Measurements from ENCODE around the gene GOLGA6C. TPM values are rescaled to one million over a fixed set of nuclear protein-coding genes. Genes with fewer than 3 reads are reported as not detected.
A peak's percentile ranks its signal among the peaks of the same experiment; 100 is the strongest.
"Not testable (repeated sequence)": the region's sequence is repeated elsewhere in the genome, so short reads cannot be mapped to it uniquely, and the experiment has no call there.

GOLGA6C gene
- total RNA-seq, 6 donors from 2014 or later: not detected

GRCh38 chr15:75302318-75302717, 44.2 kb downstream of the GOLGA6C start:
- no peak for ATAC-seq (ENCODE audit: low FRiP score in 2 of 2)
- WGBS, 2 donors: 90 to 94% methylated on average over 5 to 6 of the region's 9 CpGs

DNA sequence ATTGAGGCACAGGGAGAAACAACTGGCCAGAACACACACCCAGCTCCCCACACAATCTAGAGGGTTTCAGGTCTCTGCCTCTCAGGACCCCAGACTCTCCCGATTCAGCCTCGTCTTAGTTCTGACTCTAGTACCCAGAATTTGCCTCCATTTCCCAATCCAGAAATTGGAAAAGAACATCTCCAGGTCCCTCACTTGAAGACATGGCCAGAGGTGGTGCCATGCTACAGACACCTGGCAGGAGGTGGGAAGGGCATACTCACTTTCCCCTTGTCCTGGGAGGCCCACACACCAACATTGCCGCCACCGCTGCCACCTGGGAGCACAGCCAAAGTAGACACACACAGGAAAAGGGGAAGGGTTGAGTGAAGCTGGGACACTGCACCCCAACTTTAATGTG, 44.6 kb downstream of the GOLGA6C start:
- H3K27me3 ChIP-seq; ATAC-seq (ENCODE audit: low FRiP score in 2 of 2); H3K4me3 ChIP-seq; H3K27ac ChIP-seq; DNase-seq; H3K36me3 ChIP-seq; H3K4me1 ChIP-seq; H3K9me3 ChIP-seq: not testable (repeated sequence)
- 93 to 95% methylated on average over 4 of the region's 4 CpGs for WGBS, 2 donors

More at GRCh38 chr15:75302318-75302717, 44.2 kb downstream of the GOLGA6C start:
- Histone ChIP-seq H3K27me3 (no peaks in the 10 kb centered on the region), H3K4me1 (no peaks in the 10 kb centered on the region), H3K4me3 (no peak overlapping the region), H3K9me3 (no peaks in the 10 kb centered on the region), H3K27ac (no peak overlapping the region), H3K36me3 (no peaks in the 10 kb centered on the region)
- peak in 1 of 2 donors; percentile 36 for DNase-seq
- TF ChIP-seq POLR2A (IDR thresholded peaks at IDR 0.05): no peak

DNA sequence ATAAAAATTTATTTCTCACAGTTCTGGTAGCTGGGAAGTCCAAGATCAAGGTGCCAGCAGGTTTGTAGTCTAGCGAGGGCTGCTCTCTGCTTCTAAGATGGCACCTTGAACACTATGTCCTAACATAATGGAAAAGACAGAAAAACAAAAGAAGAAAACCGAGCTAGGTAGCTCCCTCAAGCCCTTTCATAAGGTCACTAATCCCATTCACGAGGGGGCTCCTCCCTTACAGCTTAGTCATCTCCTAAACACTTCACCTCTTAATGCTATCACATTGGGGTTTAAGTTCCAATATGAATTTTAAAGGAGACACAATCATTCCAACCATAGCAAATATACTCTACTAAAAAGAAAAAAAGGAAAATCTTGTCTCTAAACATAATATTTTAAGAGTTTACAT, 48.1 kb downstream of the GOLGA6C start:
- Histone ChIP-seq H3K9me3 (no peaks in the 10 kb centered on the region), H3K4me1 (no peaks in the 10 kb centered on the region), H3K36me3 (no peaks in the 10 kb centered on the region), H3K27me3 (no peaks in the 10 kb centered on the region), H3K4me3 (no peak overlapping the region), H3K27ac (no peak overlapping the region)
- ATAC-seq (ENCODE audit: low FRiP score in 2 of 2) (no peak), DNase-seq (no peak)
- WGBS, 2 donors: 61 to 65% methylated on average over 3 of the region's 3 CpGs
- TF ChIP-seq, protein P1, sequence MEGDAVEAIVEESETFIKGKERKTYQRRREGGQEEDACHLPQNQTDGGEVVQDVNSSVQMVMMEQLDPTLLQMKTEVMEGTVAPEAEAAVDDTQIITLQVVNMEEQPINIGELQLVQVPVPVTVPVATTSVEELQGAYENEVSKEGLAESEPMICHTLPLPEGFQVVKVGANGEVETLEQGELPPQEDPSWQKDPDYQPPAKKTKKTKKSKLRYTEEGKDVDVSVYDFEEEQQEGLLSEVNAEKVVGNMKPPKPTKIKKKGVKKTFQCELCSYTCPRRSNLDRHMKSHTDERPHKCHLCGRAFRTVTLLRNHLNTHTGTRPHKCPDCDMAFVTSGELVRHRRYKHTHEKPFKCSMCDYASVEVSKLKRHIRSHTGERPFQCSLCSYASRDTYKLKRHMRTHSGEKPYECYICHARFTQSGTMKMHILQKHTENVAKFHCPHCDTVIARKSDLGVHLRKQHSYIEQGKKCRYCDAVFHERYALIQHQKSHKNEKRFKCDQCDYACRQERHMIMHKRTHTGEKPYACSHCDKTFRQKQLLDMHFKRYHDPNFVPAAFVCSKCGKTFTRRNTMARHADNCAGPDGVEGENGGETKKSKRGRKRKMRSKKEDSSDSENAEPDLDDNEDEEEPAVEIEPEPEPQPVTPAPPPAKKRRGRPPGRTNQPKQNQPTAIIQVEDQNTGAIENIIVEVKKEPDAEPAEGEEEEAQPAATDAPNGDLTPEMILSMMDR (IDR thresholded peaks at IDR 0.05): no peak
- no peak for TF ChIP-seq POLR2AphosphoS5 (IDR thresholded peaks at IDR 0.05)
- no peak for TF ChIP-seq EP300 (IDR thresholded peaks at IDR 0.05)
- no peak for TF ChIP-seq POLR2A (IDR thresholded peaks at IDR 0.05)

- Histone ChIP-seq H3K36me3 (no peaks in the 10 kb centered on the region), H3K27me3 (no peaks in the 10 kb centered on the region), H3K4me1 (no peaks in the 10 kb centered on the region), H3K9me3 (no peaks in the 10 kb centered on the region), H3K4me3 (no peak overlapping the region), H3K27ac (no peak overlapping the region)
- DNase-seq: peak in 1 of 2 donors; percentile 40
- 34 to 53% methylated on average over 9 to 15 of the region's 15 CpGs for WGBS, 2 donors
- TF ChIP-seq EP300 (IDR thresholded peaks at IDR 0.05): no peak
- TF ChIP-seq, protein P1 (IDR thresholded peaks at IDR 0.05): peak in 5 of 6 experiments; percentile 13 to 48 (median 29)
- ATAC-seq (ENCODE audit: low FRiP score in 2 of 2): peak in 1 of 2 donors; percentile 39
These were observed 49.8 kb downstream of the GOLGA6C start for GRCh38 chr15:75307778-75308390.

DNA sequence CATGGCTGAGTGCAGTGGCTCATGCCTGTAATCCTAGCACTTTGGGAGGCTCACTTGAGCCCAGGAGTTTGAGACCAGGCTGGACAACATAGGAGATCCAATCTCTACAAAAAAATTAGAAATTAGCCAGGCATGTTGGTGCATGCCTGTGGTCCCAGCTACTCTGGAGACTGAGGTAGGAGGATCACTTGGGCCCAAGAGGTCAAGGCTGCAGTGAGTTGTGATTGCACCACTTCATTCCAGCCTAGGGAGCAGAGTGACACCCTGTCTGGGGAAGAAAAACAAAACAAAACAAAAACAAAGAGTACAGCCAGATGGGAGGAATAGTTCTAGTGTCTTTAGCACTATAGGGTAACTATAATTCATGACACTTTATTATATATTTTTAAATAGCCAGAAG, 51.6 kb downstream of the GOLGA6C start:
- Histone ChIP-seq H3K4me3 (no peak overlapping the region), H3K36me3 (no peaks in the 10 kb centered on the region), H3K4me1 (no peaks in the 10 kb centered on the region), H3K27ac (no peak overlapping the region), H3K27me3 (no peaks in the 10 kb centered on the region), H3K9me3 (no peaks in the 10 kb centered on the region)
- TF ChIP-seq POLR2AphosphoS5 (IDR thresholded peaks at IDR 0.05) (no peak), EP300 (IDR thresholded peaks at IDR 0.05) (no peak), POLR2A (IDR thresholded peaks at IDR 0.05) (no peak)
- TF ChIP-seq, protein P1 (IDR thresholded peaks at IDR 0.05): no peak
- DNase-seq: no peak
- no peak for ATAC-seq (ENCODE audit: low FRiP score in 2 of 2)

GRCh38 chr15:75312548-75312947, 54.4 kb downstream of the GOLGA6C start:
- H3K9me3 ChIP-seq; H3K4me3 ChIP-seq; ATAC-seq (ENCODE audit: low FRiP score in 2 of 2); H3K27ac ChIP-seq; DNase-seq; H3K27me3 ChIP-seq; H3K36me3 ChIP-seq; H3K4me1 ChIP-seq: not testable (repeated sequence)
- WGBS, 2 donors: 94 to 100% methylated on average over 1 of the region's 1 CpG

All from upper lobe of left lung (tissue), 6 donors.